Effector CD8-positive, alpha-beta T cell (primary cell): ENCODE results near the gene LNP1.
"Not testable (repeated sequence)": the region's sequence is repeated elsewhere in the genome, so short reads cannot be mapped to it uniquely, and the experiment has no call there.

Source experiments
- DNase-seq: peaks from one replicate; lab custom pipeline; 2025; lab: John Stamatoyannopoulos, UW

The LNP1 gene

GRCh38 chr3:100478521-100478920 is 77.2 kb downstream of the LNP1 start:
- not testable (repeated sequence) for DNase-seq

- DNase-seq: no peak
Measured at GRCh38 chr3:100480081-100480480, 78.7 kb downstream of the LNP1 start.

GRCh38 chr3:100482176-100482575 is 80.8 kb downstream of the LNP1 start:
- no peak for DNase-seq

- no peak for DNase-seq
Measured at GRCh38 chr3:100483529-100483928, 82.2 kb downstream of the LNP1 start.

- DNase-seq: no peak
Measured at GRCh38 chr3:100486808-100487207, 85.5 kb downstream of the LNP1 start.

- DNase-seq: no peak
Measured at GRCh38 chr3:100489118-100489517, 87.8 kb downstream of the LNP1 start.

GRCh38 chr3:100492059-100493006 is 91.0 kb downstream of the LNP1 start, which contains the start of gene TMEM45A:
TMEM45A (plus strand) TSS chr3:100492619; CDS start chr3:100555212, 62,593 bp downstream.
- DNase-seq: peak; percentile 57

- DNase-seq: no peak
Measured at GRCh38 chr3:100496711-100497261, 95.4 kb downstream of the LNP1 start.

GRCh38 chr3:100499651-100500050 is 98.3 kb downstream of the LNP1 start:
- no peak for DNase-seq

- no peak for DNase-seq
Measured at GRCh38 chr3:100500320-100500880, 99.1 kb downstream of the LNP1 start.

- no peak for DNase-seq
Measured at GRCh38 chr3:100503448-100503847, 102.1 kb downstream of the LNP1 start.
